22Rv1 (cell line): ENCODE data around the gene SPECC1L.
A peak's percentile ranks its signal among the peaks of the same experiment; 100 is the strongest.

ENCODE experiments used
- H3K27ac ChIP-seq: fragments of 450-650 bp; 2 replicates; pipeline ENCODE4 v1.5.1; 2017
- CTCF ChIP-seq: fragments of 450-650 bp; IDR thresholded peaks from 2 replicates; pipeline ENCODE4 v1.5.1; 2017; ENCODE audit warnings: mild to moderate bottlenecking
- ZFX ChIP-seq: fragments of 450-650 bp; IDR thresholded peaks from 2 replicates; pipeline ENCODE4 v1.6.1; 2017; ENCODE audit warnings: antibody characterized with exemption, borderline replicate concordance

Gene SPECC1L

DNA sequence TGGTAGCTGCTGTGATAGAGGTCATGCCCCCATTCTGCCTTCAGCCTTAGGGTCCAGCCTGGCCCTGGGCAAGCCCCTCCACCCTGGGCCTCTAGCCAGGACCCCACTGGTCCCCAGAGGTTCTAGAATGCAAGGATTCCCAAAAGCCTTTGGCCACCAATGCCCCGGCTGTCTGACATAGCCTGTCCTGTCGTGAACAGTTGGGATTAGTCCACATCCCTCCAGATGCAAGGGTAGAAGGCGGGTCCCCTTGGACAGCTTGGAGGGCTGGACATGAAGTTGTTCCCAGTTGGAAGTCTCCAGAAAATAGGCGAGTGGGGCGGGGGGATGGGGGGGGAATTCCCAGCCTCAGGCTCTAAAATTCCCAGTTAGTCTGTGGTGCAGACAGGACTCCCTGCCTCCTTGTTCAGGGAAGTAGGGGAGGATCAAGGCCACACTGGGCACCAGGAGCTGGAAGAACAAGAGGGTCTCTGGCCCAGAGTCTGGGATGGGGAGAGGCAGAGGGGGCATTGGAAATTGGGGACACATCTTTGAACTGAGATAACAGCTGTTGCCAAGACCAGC is 151.6 kb downstream of the SPECC1L start:
- no peak overlapping the region for H3K27ac ChIP-seq
- TF ChIP-seq ZFX (no peak), CTCF (no peak)

DNA sequence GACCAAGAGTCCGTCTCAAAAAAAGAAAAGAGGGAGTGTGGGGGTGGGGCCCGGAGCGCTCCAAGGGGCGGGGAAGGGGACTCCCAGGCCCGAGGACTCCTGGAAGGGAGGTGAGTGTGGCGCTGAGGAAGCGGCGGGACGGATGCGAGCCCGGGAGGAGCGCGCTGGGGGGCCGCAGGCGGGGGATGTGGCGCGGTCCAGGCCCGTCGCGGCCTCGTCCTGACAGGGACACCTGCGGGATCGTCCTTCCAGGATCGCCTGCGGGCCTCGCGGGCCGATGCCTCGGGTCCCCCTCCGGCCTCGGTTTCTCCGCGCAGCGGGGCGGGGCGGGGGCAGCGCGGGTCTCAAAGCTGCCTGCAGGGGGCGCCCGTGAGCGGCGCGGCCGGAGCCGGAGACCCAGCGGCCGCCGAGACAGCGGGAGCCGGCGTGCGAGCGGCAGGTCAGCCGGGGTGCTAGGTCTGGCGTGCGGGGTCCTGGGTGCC is 152.9 kb downstream of the SPECC1L start:
- TF ChIP-seq ZFX (no peak), CTCF (peak; percentile 99)
- no peak overlapping the region for H3K27ac ChIP-seq

- peak; percentile 59 for TF ChIP-seq CTCF
- no peak for TF ChIP-seq ZFX
- no peak overlapping the region for H3K27ac ChIP-seq
Observed at GRCh38 chr22:24424001-24424900, 153.6 kb downstream of the SPECC1L start.

GRCh38 chr22:24424901-24425775 is 154.5 kb downstream of the SPECC1L start:
- TF ChIP-seq CTCF (no peak), ZFX (no peak)
- H3K27ac ChIP-seq = no peak overlapping the region

DNA sequence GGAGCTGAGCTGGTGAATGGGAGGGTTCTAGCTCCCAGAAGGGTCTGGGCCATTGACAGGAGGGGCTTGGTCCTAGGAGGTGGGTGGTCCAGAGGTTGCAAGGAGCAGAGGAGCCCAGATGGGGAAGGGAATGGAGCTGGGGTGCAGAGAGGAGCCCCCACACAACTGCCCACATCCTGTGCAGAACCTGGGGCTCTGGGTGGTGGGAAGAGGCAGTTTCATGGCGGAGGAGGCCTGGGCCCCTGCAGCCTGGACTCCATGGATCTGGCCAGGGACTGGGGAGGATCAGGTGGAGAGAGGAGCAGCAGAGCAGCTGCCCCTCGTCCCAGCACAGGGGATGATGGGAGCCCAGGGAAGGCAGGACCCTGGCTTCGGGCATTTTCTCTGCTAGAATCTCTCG is 155.8 kb downstream of the SPECC1L start:
- no peak overlapping the region for H3K27ac ChIP-seq
- TF ChIP-seq ZFX (no peak), CTCF (no peak)

DNA sequence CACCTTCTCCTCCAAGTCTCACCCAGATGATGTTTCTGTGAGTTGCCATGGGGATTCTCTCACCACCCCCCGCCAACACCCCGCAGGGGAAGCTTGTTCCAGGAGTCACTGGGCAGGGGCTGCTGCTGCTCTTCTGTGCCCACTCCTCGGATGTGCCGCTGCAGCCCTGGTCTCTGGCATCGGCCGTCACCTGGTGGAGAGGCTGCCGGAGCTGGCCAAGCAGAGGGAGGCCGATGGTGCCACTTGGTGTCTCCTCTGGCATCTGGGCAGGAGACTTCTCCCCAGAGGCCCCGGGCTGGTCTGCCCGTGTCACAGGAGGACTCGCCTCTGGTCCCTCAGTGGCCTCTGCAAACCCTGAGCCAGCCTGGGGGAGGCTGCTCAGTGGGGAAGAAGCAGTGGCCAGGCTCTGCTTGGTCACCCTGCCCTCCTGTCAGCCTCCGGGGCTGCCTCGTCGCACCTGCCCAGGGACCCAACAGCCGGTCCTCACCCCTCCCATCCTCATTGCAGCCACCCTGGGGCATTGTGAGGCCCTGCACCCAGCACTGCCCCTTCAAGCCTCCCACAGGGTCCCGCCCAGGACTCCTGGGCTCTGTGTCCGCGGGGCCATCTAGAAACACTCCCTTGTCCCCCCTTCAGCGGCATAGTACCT is 156.3 kb downstream of the SPECC1L start:
- H3K27ac ChIP-seq = no peak overlapping the region
- TF ChIP-seq ZFX = no peak
- TF ChIP-seq CTCF = no peak
